Measurements from ENCODE around the gene GFI1. TPM values are rescaled to one million over a fixed set of nuclear protein-coding genes. Genes with fewer than 3 reads are reported as not detected.

The GFI1 gene
- total and polyA plus RNA-seq, 2 of the 8 experiments (the other 6 are each of a cell fraction or from before 2014, with no cell fraction given): 0.08 to 0.17 TPM

DNA sequence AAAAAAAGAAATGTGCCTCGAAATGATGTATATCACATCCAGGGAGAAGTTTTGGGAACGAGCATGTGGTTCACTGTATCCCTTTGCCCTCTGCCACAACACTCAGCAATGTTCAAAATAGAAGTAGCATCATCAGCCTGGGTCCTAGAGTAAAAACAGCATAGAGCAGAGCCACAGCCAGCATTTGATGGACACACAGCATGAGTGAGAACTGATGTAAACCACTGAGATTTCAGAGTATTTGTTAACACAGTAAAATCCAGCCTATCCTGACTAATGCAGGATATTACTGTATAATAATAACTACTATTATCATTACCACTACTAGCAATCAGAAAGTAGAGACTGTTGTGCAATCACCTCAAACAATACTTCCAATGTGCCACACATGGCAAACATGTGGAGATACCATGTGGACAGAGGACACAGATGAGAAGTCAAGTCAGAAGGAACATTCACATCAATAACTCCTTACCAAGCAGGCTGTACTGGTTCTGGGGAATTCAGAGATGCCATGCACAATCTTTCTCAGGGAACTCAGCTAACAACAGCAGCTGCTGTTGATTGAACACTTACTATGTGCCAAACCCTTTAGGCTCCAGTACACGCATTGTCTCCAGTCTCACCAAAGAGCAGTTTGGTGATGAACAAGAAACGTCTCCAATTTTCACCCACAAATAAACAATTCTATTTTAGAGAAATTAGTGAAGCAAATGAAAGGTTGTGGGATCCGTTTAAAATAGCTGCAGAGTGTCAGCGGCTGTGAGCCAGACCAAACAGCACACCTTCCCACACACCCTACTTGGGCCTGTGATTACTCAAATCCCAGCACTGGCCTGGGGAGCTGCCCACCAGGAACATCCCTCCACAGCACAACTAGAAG, 16.6 kb upstream of the GFI1 start (continued):
- no peak for TF ChIP-seq JUN (IDR thresholded peaks at IDR 0.05; ENCODE audit: low read depth, low read length)
- no peak for TF ChIP-seq SAP30 (IDR thresholded peaks at IDR 0.05; ENCODE audit: insufficient read depth, insufficient replicate concordance, low read length)
- TF ChIP-seq HDAC6 (IDR thresholded peaks at IDR 0.05; ENCODE audit: low read depth, low read length): no peak
- TF ChIP-seq, protein P1, sequence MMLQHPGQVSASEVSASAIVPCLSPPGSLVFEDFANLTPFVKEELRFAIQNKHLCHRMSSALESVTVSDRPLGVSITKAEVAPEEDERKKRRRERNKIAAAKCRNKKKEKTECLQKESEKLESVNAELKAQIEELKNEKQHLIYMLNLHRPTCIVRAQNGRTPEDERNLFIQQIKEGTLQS (IDR thresholded peaks at IDR 0.05; ENCODE audit: insufficient read depth, low read depth, low read length): no peak
- TF ChIP-seq CEBPB (IDR thresholded peaks at IDR 0.05; ENCODE audit: low read depth, low read length): no peak
- no peak for TF ChIP-seq CHD1 (IDR thresholded peaks at IDR 0.05; ENCODE audit: low read depth, low read length)
- no peak for TF ChIP-seq SIN3A (conservative IDR thresholded peaks at IDR 0.05 in 1 of 2, IDR thresholded peaks at IDR 0.05 in 1 of 2; ENCODE audit: low read depth in 1 of 2, low read length in 2 of 2)
- TF ChIP-seq, protein P2, sequence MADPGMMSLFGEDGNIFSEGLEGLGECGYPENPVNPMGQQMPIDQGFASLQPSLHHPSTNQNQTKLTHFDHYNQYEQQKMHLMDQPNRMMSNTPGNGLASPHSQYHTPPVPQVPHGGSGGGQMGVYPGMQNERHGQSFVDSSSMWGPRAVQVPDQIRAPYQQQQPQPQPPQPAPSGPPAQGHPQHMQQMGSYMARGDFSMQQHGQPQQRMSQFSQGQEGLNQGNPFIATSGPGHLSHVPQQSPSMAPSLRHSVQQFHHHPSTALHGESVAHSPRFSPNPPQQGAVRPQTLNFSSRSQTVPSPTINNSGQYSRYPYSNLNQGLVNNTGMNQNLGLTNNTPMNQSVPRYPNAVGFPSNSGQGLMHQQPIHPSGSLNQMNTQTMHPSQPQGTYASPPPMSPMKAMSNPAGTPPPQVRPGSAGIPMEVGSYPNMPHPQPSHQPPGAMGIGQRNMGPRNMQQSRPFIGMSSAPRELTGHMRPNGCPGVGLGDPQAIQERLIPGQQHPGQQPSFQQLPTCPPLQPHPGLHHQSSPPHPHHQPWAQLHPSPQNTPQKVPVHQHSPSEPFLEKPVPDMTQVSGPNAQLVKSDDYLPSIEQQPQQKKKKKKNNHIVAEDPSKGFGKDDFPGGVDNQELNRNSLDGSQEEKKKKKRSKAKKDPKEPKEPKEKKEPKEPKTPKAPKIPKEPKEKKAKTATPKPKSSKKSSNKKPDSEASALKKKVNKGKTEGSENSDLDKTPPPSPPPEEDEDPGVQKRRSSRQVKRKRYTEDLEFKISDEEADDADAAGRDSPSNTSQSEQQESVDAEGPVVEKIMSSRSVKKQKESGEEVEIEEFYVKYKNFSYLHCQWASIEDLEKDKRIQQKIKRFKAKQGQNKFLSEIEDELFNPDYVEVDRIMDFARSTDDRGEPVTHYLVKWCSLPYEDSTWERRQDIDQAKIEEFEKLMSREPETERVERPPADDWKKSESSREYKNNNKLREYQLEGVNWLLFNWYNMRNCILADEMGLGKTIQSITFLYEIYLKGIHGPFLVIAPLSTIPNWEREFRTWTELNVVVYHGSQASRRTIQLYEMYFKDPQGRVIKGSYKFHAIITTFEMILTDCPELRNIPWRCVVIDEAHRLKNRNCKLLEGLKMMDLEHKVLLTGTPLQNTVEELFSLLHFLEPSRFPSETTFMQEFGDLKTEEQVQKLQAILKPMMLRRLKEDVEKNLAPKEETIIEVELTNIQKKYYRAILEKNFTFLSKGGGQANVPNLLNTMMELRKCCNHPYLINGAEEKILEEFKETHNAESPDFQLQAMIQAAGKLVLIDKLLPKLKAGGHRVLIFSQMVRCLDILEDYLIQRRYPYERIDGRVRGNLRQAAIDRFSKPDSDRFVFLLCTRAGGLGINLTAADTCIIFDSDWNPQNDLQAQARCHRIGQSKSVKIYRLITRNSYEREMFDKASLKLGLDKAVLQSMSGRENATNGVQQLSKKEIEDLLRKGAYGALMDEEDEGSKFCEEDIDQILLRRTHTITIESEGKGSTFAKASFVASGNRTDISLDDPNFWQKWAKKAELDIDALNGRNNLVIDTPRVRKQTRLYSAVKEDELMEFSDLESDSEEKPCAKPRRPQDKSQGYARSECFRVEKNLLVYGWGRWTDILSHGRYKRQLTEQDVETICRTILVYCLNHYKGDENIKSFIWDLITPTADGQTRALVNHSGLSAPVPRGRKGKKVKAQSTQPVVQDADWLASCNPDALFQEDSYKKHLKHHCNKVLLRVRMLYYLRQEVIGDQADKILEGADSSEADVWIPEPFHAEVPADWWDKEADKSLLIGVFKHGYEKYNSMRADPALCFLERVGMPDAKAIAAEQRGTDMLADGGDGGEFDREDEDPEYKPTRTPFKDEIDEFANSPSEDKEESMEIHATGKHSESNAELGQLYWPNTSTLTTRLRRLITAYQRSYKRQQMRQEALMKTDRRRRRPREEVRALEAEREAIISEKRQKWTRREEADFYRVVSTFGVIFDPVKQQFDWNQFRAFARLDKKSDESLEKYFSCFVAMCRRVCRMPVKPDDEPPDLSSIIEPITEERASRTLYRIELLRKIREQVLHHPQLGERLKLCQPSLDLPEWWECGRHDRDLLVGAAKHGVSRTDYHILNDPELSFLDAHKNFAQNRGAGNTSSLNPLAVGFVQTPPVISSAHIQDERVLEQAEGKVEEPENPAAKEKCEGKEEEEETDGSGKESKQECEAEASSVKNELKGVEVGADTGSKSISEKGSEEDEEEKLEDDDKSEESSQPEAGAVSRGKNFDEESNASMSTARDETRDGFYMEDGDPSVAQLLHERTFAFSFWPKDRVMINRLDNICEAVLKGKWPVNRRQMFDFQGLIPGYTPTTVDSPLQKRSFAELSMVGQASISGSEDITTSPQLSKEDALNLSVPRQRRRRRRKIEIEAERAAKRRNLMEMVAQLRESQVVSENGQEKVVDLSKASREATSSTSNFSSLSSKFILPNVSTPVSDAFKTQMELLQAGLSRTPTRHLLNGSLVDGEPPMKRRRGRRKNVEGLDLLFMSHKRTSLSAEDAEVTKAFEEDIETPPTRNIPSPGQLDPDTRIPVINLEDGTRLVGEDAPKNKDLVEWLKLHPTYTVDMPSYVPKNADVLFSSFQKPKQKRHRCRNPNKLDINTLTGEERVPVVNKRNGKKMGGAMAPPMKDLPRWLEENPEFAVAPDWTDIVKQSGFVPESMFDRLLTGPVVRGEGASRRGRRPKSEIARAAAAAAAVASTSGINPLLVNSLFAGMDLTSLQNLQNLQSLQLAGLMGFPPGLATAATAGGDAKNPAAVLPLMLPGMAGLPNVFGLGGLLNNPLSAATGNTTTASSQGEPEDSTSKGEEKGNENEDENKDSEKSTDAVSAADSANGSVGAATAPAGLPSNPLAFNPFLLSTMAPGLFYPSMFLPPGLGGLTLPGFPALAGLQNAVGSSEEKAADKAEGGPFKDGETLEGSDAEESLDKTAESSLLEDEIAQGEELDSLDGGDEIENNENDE (IDR thresholded peaks at IDR 0.05; ENCODE audit: insufficient replicate concordance, low read length): no peak
- TF ChIP-seq RFX5 (IDR thresholded peaks at IDR 0.05; ENCODE audit: borderline replicate concordance, low read depth, low read length): no peak

All from H1 (cell line).